HEK293T (cell line): ENCODE results near the gene C9orf85.

Source experiments
- BHLHE40 ChIP-seq: fragments of 450-650 bp; IDR thresholded peaks from 2 replicates; pipeline ENCODE4 v1.6.1; 2016; ENCODE audit warnings: mild to moderate bottlenecking, moderate library complexity, borderline replicate concordance
- FOXM1 ChIP-seq: fragments of 450-650 bp; IDR thresholded peaks from 2 replicates; pipeline ENCODE4 v1.6.1; 2017; ENCODE audit warnings: mild to moderate bottlenecking, borderline replicate concordance
- LEF1 ChIP-seq: fragments of 450-650 bp; IDR thresholded peaks from 2 replicates; pipeline ENCODE4 v1.6.1; 2017; ENCODE audit warnings: mild to moderate bottlenecking, borderline replicate concordance
- SP1 ChIP-seq: fragments of 450-650 bp; IDR thresholded peaks from 2 replicates; pipeline ENCODE4 v1.6.1; 2017
- TARDBP ChIP-seq: fragments of 450-650 bp; IDR thresholded peaks from 2 replicates; pipeline ENCODE4 v1.6.1; 2016
- ZNF384 ChIP-seq: fragments of 450-650 bp; IDR thresholded peaks from 2 replicates; pipeline ENCODE4 v1.6.1; 2016

GRCh38 chr9:71987471-71988371, 76.3 kb downstream of the C9orf85 start:
- TF ChIP-seq SP1 (no peak), ZNF384 (no peak), TARDBP (no peak), FOXM1 (no peak), BHLHE40 (no peak), LEF1 (no peak)
